ENCODE measurements around the gene MCAT.

Gene MCAT

GRCh38 chr22:43096420-43096819 lies 46.8 kb downstream of the MCAT start:
- Histone ChIP-seq H3K9me3 (ENCODE audit: control insufficient read depth, low read length) (peaks cover 11% of the 10 kb centered on the region), H3K27me3 (replicated peaks; ENCODE audit: control insufficient read depth, insufficient read depth, low read length) (no peaks in the 10 kb centered on the region), H3K9ac (ENCODE audit: low read length) (no peak overlapping the region), H3K4me3 (ENCODE audit: low read length) (no peak overlapping the region), H3K36me3 (ENCODE audit: control insufficient read depth, insufficient read depth, low read length, severe bottlenecking) (no peaks in the 10 kb centered on the region), H3K4me1 (ENCODE audit: control insufficient read depth, insufficient read depth, low read length) (no peaks in the 10 kb centered on the region)
- DNase-seq (ENCODE audit: low read depth): no peak

GRCh38 chr22:43094551-43094950 lies 48.6 kb downstream of the MCAT start:
- DNase-seq (ENCODE audit: low read depth): no peak
- H3K36me3 ChIP-seq (ENCODE audit: control insufficient read depth, insufficient read depth, low read length, severe bottlenecking): no peaks in the 10 kb centered on the region
- H3K4me1 ChIP-seq (ENCODE audit: control insufficient read depth, insufficient read depth, low read length): no peaks in the 10 kb centered on the region

GRCh38 chr22:43094085-43094484 lies 49.1 kb downstream of the MCAT start:
- Histone ChIP-seq H3K9ac (ENCODE audit: low read length) (no peak overlapping the region), H3K9me3 (ENCODE audit: control insufficient read depth, low read length) (peaks cover 11% of the 10 kb centered on the region), H3K36me3 (ENCODE audit: control insufficient read depth, insufficient read depth, low read length, severe bottlenecking) (no peaks in the 10 kb centered on the region), H3K4me1 (ENCODE audit: control insufficient read depth, insufficient read depth, low read length) (no peaks in the 10 kb centered on the region), H3K4me3 (ENCODE audit: low read length) (no peak overlapping the region), H3K27me3 (replicated peaks; ENCODE audit: control insufficient read depth, insufficient read depth, low read length) (no peaks in the 10 kb centered on the region)
- no peak for DNase-seq (ENCODE audit: low read depth)

More at GRCh38 chr22:43094551-43094950, 48.6 kb downstream of the MCAT start:
- no peak overlapping the region for H3K9ac ChIP-seq (ENCODE audit: low read length)
- no peak overlapping the region for H3K4me3 ChIP-seq (ENCODE audit: low read length)
- H3K9me3 ChIP-seq (ENCODE audit: control insufficient read depth, low read length): peaks cover 11% of the 10 kb centered on the region
- no peaks in the 10 kb centered on the region for H3K27me3 ChIP-seq (replicated peaks; ENCODE audit: control insufficient read depth, insufficient read depth, low read length)

GRCh38 chr22:43092085-43092484 lies 51.1 kb downstream of the MCAT start:
- Histone ChIP-seq H3K9me3 (ENCODE audit: control insufficient read depth, low read length) (peaks cover 11% of the 10 kb centered on the region), H3K27me3 (replicated peaks; ENCODE audit: control insufficient read depth, insufficient read depth, low read length) (no peaks in the 10 kb centered on the region), H3K4me1 (ENCODE audit: control insufficient read depth, insufficient read depth, low read length) (no peaks in the 10 kb centered on the region), H3K4me3 (ENCODE audit: low read length) (no peak overlapping the region), H3K9ac (ENCODE audit: low read length) (no peak overlapping the region), H3K36me3 (ENCODE audit: control insufficient read depth, insufficient read depth, low read length, severe bottlenecking) (no peaks in the 10 kb centered on the region)
- DNase-seq (ENCODE audit: low read depth): no peak

- H3K4me1 ChIP-seq (ENCODE audit: control insufficient read depth, insufficient read depth, low read length): no peaks in the 10 kb centered on the region
- H3K9ac ChIP-seq (ENCODE audit: low read length): peak overlapping the region; percentile 51
- peak; percentile 64 for DNase-seq (ENCODE audit: low read depth)
- no peak overlapping the region for H3K4me3 ChIP-seq (ENCODE audit: low read length)
- H3K9me3 ChIP-seq (ENCODE audit: control insufficient read depth, low read length): no peaks in the 10 kb centered on the region
- no peaks in the 10 kb centered on the region for H3K27me3 ChIP-seq (replicated peaks; ENCODE audit: control insufficient read depth, insufficient read depth, low read length)
- no peaks in the 10 kb centered on the region for H3K36me3 ChIP-seq (ENCODE audit: control insufficient read depth, insufficient read depth, low read length, severe bottlenecking)
Measured at GRCh38 chr22:43090130-43090789, 52.9 kb downstream of the MCAT start.

- H3K4me1 ChIP-seq (ENCODE audit: control insufficient read depth, insufficient read depth, low read length): no peaks in the 10 kb centered on the region
- no peaks in the 10 kb centered on the region for H3K9me3 ChIP-seq (ENCODE audit: control insufficient read depth, low read length)
- no peaks in the 10 kb centered on the region for H3K27me3 ChIP-seq (replicated peaks; ENCODE audit: control insufficient read depth, insufficient read depth, low read length)
- H3K36me3 ChIP-seq (ENCODE audit: control insufficient read depth, insufficient read depth, low read length, severe bottlenecking): no peaks in the 10 kb centered on the region
- peak within 1 kb of the TSS; percentile 82 for H3K4me3 ChIP-seq (ENCODE audit: low read length)
- peak; percentile 93 for DNase-seq (ENCODE audit: low read depth)
- H3K9ac ChIP-seq (ENCODE audit: low read length): peak within 1 kb of the TSS; percentile 82
Measured at GRCh38 chr22:43088984-43089717, 54.0 kb downstream of the MCAT start, which contains the start of gene TTLL1. Gene TTLL1 (minus strand): TSS chr22:43089391. CDS start chr22:43075586, 13,805 bp downstream.

GRCh38 chr22:43088627-43088983 lies 54.6 kb downstream of the MCAT start:
- Histone ChIP-seq H3K9me3 (ENCODE audit: control insufficient read depth, low read length) (no peaks in the 10 kb centered on the region), H3K4me1 (ENCODE audit: control insufficient read depth, insufficient read depth, low read length) (no peaks in the 10 kb centered on the region), H3K36me3 (ENCODE audit: control insufficient read depth, insufficient read depth, low read length, severe bottlenecking) (no peaks in the 10 kb centered on the region), H3K4me3 (ENCODE audit: low read length) (peak overlapping the region; percentile 82), H3K27me3 (replicated peaks; ENCODE audit: control insufficient read depth, insufficient read depth, low read length) (no peaks in the 10 kb centered on the region), H3K9ac (ENCODE audit: low read length) (peak overlapping the region; percentile 82)
- no peak for DNase-seq (ENCODE audit: low read depth)

GRCh38 chr22:43085658-43086606 lies 57.3 kb downstream of the MCAT start:
- Histone ChIP-seq H3K4me1 (ENCODE audit: control insufficient read depth, insufficient read depth, low read length) (no peaks in the 10 kb centered on the region), H3K36me3 (ENCODE audit: control insufficient read depth, insufficient read depth, low read length, severe bottlenecking) (no peaks in the 10 kb centered on the region), H3K27me3 (replicated peaks; ENCODE audit: control insufficient read depth, insufficient read depth, low read length) (no peaks in the 10 kb centered on the region), H3K9ac (ENCODE audit: low read length) (no peak overlapping the region), H3K9me3 (ENCODE audit: control insufficient read depth, low read length) (no peaks in the 10 kb centered on the region), H3K4me3 (ENCODE audit: low read length) (no peak overlapping the region)
- no peak for DNase-seq (ENCODE audit: low read depth)
